ENCODE results near the gene CCDC197. TPM values are rescaled to one million over a fixed set of nuclear protein-coding genes. Genes with fewer than 3 reads are reported as not detected.

CCDC197 gene
- total and polyA plus RNA-seq, 9 donors: 0.04 to 0.32 (median 0.22) TPM; not detected in 5

GRCh38 chr14:94040796-94041195, 43.7 kb downstream of the CCDC197 start:
- Histone ChIP-seq H3K9me3 (replicated peaks; ENCODE audit: control insufficient read depth, low read depth, low read length) (no peaks in the 10 kb centered on the region), H3K4me1 (ENCODE audit: control insufficient read depth, insufficient read depth, low read length) (peaks cover 9% of the 10 kb centered on the region), H3K4me3 (ENCODE audit: low read length) (no peak overlapping the region), H3K36me3 (ENCODE audit: control insufficient read depth, insufficient read depth, low read length) (peaks cover 23% of the 10 kb centered on the region), H3K27me3 (ENCODE audit: control insufficient read depth, insufficient read depth, low read length) (no peaks in the 10 kb centered on the region), H3K27ac (ENCODE audit: low read length) (no peak overlapping the region)
- DNase-seq: no peak
- WGBS (ENCODE audit: insufficient coverage): 85% methylated on average over 9 of the region's 13 CpGs

- H3K4me1 ChIP-seq (ENCODE audit: control insufficient read depth, insufficient read depth, low read length): peaks cover 9% of the 10 kb centered on the region
- no peaks in the 10 kb centered on the region for H3K27me3 ChIP-seq (ENCODE audit: control insufficient read depth, insufficient read depth, low read length)
- peak; percentile 31 for DNase-seq
- H3K27ac ChIP-seq (ENCODE audit: low read length): no peak overlapping the region
- 61% methylated on average over 18 of the region's 18 CpGs for WGBS (ENCODE audit: insufficient coverage)
- H3K36me3 ChIP-seq (ENCODE audit: control insufficient read depth, insufficient read depth, low read length): peaks cover 32% of the 10 kb centered on the region
- no peak overlapping the region for H3K4me3 ChIP-seq (ENCODE audit: low read length)
- H3K9me3 ChIP-seq (replicated peaks; ENCODE audit: control insufficient read depth, low read depth, low read length): no peaks in the 10 kb centered on the region
These were observed 44.6 kb downstream of the CCDC197 start for GRCh38 chr14:94041551-94042346.

- H3K27ac ChIP-seq (ENCODE audit: low read length): no peak overlapping the region
These were observed 45.5 kb downstream of the CCDC197 start for GRCh38 chr14:94042433-94043091.

GRCh38 chr14:94043111-94043755, 46.1 kb downstream of the CCDC197 start:
- 79% methylated on average over 6 of the region's 13 CpGs for WGBS (ENCODE audit: insufficient coverage)
- H3K36me3 ChIP-seq (ENCODE audit: control insufficient read depth, insufficient read depth, low read length): peaks cover 47% of the 10 kb centered on the region
- no peak overlapping the region for H3K4me3 ChIP-seq (ENCODE audit: low read length)
- no peaks in the 10 kb centered on the region for H3K9me3 ChIP-seq (replicated peaks; ENCODE audit: control insufficient read depth, low read depth, low read length)
- peaks cover 9% of the 10 kb centered on the region for H3K4me1 ChIP-seq (ENCODE audit: control insufficient read depth, insufficient read depth, low read length)
- H3K27ac ChIP-seq (ENCODE audit: low read length): no peak overlapping the region
- no peak for DNase-seq
- H3K27me3 ChIP-seq (ENCODE audit: control insufficient read depth, insufficient read depth, low read length): no peaks in the 10 kb centered on the region

More at GRCh38 chr14:94042433-94043091, 45.5 kb downstream of the CCDC197 start:
- Histone ChIP-seq H3K4me1 (ENCODE audit: control insufficient read depth, insufficient read depth, low read length) (peaks cover 9% of the 10 kb centered on the region), H3K36me3 (ENCODE audit: control insufficient read depth, insufficient read depth, low read length) (peaks cover 41% of the 10 kb centered on the region), H3K4me3 (ENCODE audit: low read length) (no peak overlapping the region), H3K27me3 (ENCODE audit: control insufficient read depth, insufficient read depth, low read length) (no peaks in the 10 kb centered on the region), H3K9me3 (replicated peaks; ENCODE audit: control insufficient read depth, low read depth, low read length) (no peaks in the 10 kb centered on the region)
- peak; percentile 34 for DNase-seq
- WGBS (ENCODE audit: insufficient coverage): 55% methylated on average over 10 of the region's 12 CpGs

GRCh38 chr14:94043756-94044475, 46.8 kb downstream of the CCDC197 start:
- no peak overlapping the region for H3K4me3 ChIP-seq (ENCODE audit: low read length)
- H3K9me3 ChIP-seq (replicated peaks; ENCODE audit: control insufficient read depth, low read depth, low read length): no peaks in the 10 kb centered on the region
- 83% methylated on average over 11 of the region's 14 CpGs for WGBS (ENCODE audit: insufficient coverage)
- no peak for DNase-seq
- H3K27ac ChIP-seq (ENCODE audit: low read length): no peak overlapping the region
- no peaks in the 10 kb centered on the region for H3K27me3 ChIP-seq (ENCODE audit: control insufficient read depth, insufficient read depth, low read length)
- H3K36me3 ChIP-seq (ENCODE audit: control insufficient read depth, insufficient read depth, low read length): peaks cover 54% of the 10 kb centered on the region
- H3K4me1 ChIP-seq (ENCODE audit: control insufficient read depth, insufficient read depth, low read length): peaks cover 9% of the 10 kb centered on the region

- Histone ChIP-seq H3K27ac (ENCODE audit: low read length) (no peak overlapping the region), H3K9me3 (replicated peaks; ENCODE audit: control insufficient read depth, low read depth, low read length) (no peaks in the 10 kb centered on the region), H3K36me3 (ENCODE audit: control insufficient read depth, insufficient read depth, low read length) (peaks cover 61% of the 10 kb centered on the region), H3K4me1 (ENCODE audit: control insufficient read depth, insufficient read depth, low read length) (peaks cover 9% of the 10 kb centered on the region), H3K4me3 (ENCODE audit: low read length) (no peak overlapping the region), H3K27me3 (ENCODE audit: control insufficient read depth, insufficient read depth, low read length) (no peaks in the 10 kb centered on the region)
- 79% methylated on average over 19 of the region's 20 CpGs for WGBS (ENCODE audit: insufficient coverage)
- no peak for DNase-seq
These were observed 47.5 kb downstream of the CCDC197 start for GRCh38 chr14:94044476-94045091.

GRCh38 chr14:94045101-94045500, 48.0 kb downstream of the CCDC197 start:
- Histone ChIP-seq H3K27ac (ENCODE audit: low read length) (no peak overlapping the region), H3K4me3 (ENCODE audit: low read length) (no peak overlapping the region), H3K27me3 (ENCODE audit: control insufficient read depth, insufficient read depth, low read length) (no peaks in the 10 kb centered on the region), H3K4me1 (ENCODE audit: control insufficient read depth, insufficient read depth, low read length) (peaks cover 9% of the 10 kb centered on the region), H3K36me3 (ENCODE audit: control insufficient read depth, insufficient read depth, low read length) (peaks cover 66% of the 10 kb centered on the region), H3K9me3 (replicated peaks; ENCODE audit: control insufficient read depth, low read depth, low read length) (no peaks in the 10 kb centered on the region)
- 100% methylated on average over 4 of the region's 8 CpGs for WGBS (ENCODE audit: insufficient coverage)
- no peak for DNase-seq

- Histone ChIP-seq H3K27ac (ENCODE audit: low read length) (no peak overlapping the region), H3K27me3 (ENCODE audit: control insufficient read depth, insufficient read depth, low read length) (no peaks in the 10 kb centered on the region), H3K4me3 (ENCODE audit: low read length) (no peak overlapping the region), H3K4me1 (ENCODE audit: control insufficient read depth, insufficient read depth, low read length) (peaks cover 9% of the 10 kb centered on the region), H3K36me3 (ENCODE audit: control insufficient read depth, insufficient read depth, low read length) (peaks cover 73% of the 10 kb centered on the region), H3K9me3 (replicated peaks; ENCODE audit: control insufficient read depth, low read depth, low read length) (no peaks in the 10 kb centered on the region)
- WGBS (ENCODE audit: insufficient coverage): 87% methylated on average over 17 of the region's 19 CpGs
- no peak for DNase-seq
These were observed 48.7 kb downstream of the CCDC197 start for GRCh38 chr14:94045563-94046345.

GRCh38 chr14:94046696-94047250, 49.7 kb downstream of the CCDC197 start:
- Histone ChIP-seq H3K4me3 (ENCODE audit: low read length) (no peak overlapping the region), H3K36me3 (ENCODE audit: control insufficient read depth, insufficient read depth, low read length) (peaks cover 80% of the 10 kb centered on the region), H3K27me3 (ENCODE audit: control insufficient read depth, insufficient read depth, low read length) (no peaks in the 10 kb centered on the region), H3K9me3 (replicated peaks; ENCODE audit: control insufficient read depth, low read depth, low read length) (no peaks in the 10 kb centered on the region), H3K4me1 (ENCODE audit: control insufficient read depth, insufficient read depth, low read length) (peaks cover 5% of the 10 kb centered on the region), H3K27ac (ENCODE audit: low read length) (no peak overlapping the region)
- no CpG with 5 or more reads among the region's 7 CpGs for WGBS (ENCODE audit: insufficient coverage)
- DNase-seq: no peak

Data from muscle of leg (tissue), 11 donors.